Sigmoid colon (tissue), 7 donors: ENCODE measurements around the gene SIRPA. TPM values are rescaled to one million over a fixed set of nuclear protein-coding genes. Genes with fewer than 3 reads are reported as not detected.

Source experiments
- DNase-seq: peaks from one replicate; pipeline ENCODE4 v3.0.0-alpha.2; 2019
- H3K27ac ChIP-seq, 4 donors: fragments of 200-600 bp; sonication (generic); one replicate each; pipeline ENCODE4 v1.5.1; 2016 to 2019; ENCODE audit warnings: mild to moderate bottlenecking in 1 of 4
- H3K27me3 ChIP-seq, 3 donors: fragments of 200-600 bp; sonication (generic); one replicate each; pipeline ENCODE4 v1.5.1; 2019; ENCODE audit warnings: mild to moderate bottlenecking in 1 of 3
- H3K36me3 ChIP-seq, 4 donors: fragments of 200-600 bp; sonication (generic); one replicate each; pipeline ENCODE4 v1.5.1; 2016 to 2019
- H3K4me1 ChIP-seq, 4 donors: fragments of 200-600 bp; sonication (generic); one replicate each; pipeline ENCODE4 v1.5.1; 2017 to 2019
- H3K4me3 ChIP-seq, 4 donors: fragments of 200-600 bp; sonication (generic); one replicate each; pipeline ENCODE4 v1.5.1; 2017 to 2019; ENCODE audit warnings: mild to moderate bottlenecking in 2 of 4, moderate library complexity in 1 of 4
- H3K9me3 ChIP-seq, 4 donors: fragments of 200-600 bp in 3 of 4; sonication (generic) in 3 of 4; one replicate each; pipeline versions ENCODE4 v1.5.1 to v1.6.1; 2013 to 2019
- EP300 ChIP-seq, 4 donors: sonication (generic); formaldehyde crosslinking; IDR thresholded peaks; one replicate each; pipeline ENCODE4 v1.6.1; 2017; ENCODE audit warnings: antibody characterized with exemption in 4 of 4
- POLR2A ChIP-seq, 2 donors: fragments of 450-650 bp; IDR thresholded peaks; one replicate each; pipeline ENCODE4 v1.6.1; 2016; ENCODE audit warnings: antibody characterized with exemption in 2 of 2, mild to moderate bottlenecking in 2 of 2, moderate library complexity in 2 of 2
- POLR2AphosphoS5 ChIP-seq, 4 donors: sonication (generic); formaldehyde crosslinking; IDR thresholded peaks; one replicate each; pipeline ENCODE4 v1.6.1; 2017; ENCODE audit warnings: antibody characterized with exemption in 4 of 4
- WGBS, 2 donors: extraction: QIAGEN DNeasy Blood & Tissue Kit; methylation state at CpG; one replicate each; pipeline ENCODE4 v1.1.7; 2013; 5-methylcytosine and 5-hydroxymethylcytosine counted together
- intact Hi-C: fragments of 100-400 bp; cut with DNase I; formaldehyde crosslinking; loops from one replicate; pipeline ENCODE4 v1.15.1; 2023
- polyA plus RNA-seq, 3 donors: library from polyadenylated mRNA; stranded (reverse); fragments of 200-250 nt; gene quantifications; one replicate each; pipeline ENCODE4 v1.2.3, GENCODE V29; 2013
- total RNA-seq, 4 donors: library from RNA; depleted of rRNA; stranded (reverse); fragments of >200 nt; gene quantifications; one replicate each; pipeline ENCODE4 v1.1.0, GENCODE V29; 2016
- TF ChIP-seq, protein P1 (sequence below), 4 experiments: fragments of 450-650 bp in 3 of 4; fragments of 200-600 bp in 1 of 4; IDR thresholded peaks; one replicate each; pipeline ENCODE4 v1.5.1; 2016 to 2019; ENCODE audit warnings: antibody characterized with exemption in 4 of 4, mild to moderate bottlenecking in 3 of 4, moderate library complexity in 2 of 4
- donor health status: healthy with polysubstance abuse.
- donor health status: Bipolar disorder and iron deficiency.
- donor health status: healthy.

The SIRPA gene
- total and polyA plus RNA-seq, 7 donors, result 8.4 to 25.5 (median 16.3) TPM

DNA sequence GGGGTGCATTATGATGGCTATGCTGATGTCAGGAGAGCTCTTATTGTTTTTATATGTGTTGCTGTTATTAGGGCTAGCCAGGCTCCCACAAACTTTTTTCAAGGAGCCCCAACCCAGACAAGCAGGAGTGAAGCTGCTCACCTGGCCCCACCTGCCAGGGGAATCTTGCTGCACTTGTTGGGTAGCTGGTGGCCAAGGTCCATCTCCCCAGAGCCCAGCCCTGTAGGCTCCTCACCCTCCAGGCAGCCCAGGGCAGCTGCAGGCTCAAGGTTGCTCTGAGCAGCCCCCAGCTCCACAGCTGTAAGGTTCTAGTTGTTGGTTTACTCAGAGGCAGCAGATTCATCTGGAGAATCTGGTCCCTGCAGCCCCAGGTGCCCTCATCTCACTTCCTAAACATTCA, 46.8 kb upstream of the SIRPA start:
- no peak for TF ChIP-seq EP300 (IDR thresholded peaks at IDR 0.05)
- TF ChIP-seq POLR2AphosphoS5 (IDR thresholded peaks at IDR 0.05), result no peak
- TF ChIP-seq, protein P1, sequence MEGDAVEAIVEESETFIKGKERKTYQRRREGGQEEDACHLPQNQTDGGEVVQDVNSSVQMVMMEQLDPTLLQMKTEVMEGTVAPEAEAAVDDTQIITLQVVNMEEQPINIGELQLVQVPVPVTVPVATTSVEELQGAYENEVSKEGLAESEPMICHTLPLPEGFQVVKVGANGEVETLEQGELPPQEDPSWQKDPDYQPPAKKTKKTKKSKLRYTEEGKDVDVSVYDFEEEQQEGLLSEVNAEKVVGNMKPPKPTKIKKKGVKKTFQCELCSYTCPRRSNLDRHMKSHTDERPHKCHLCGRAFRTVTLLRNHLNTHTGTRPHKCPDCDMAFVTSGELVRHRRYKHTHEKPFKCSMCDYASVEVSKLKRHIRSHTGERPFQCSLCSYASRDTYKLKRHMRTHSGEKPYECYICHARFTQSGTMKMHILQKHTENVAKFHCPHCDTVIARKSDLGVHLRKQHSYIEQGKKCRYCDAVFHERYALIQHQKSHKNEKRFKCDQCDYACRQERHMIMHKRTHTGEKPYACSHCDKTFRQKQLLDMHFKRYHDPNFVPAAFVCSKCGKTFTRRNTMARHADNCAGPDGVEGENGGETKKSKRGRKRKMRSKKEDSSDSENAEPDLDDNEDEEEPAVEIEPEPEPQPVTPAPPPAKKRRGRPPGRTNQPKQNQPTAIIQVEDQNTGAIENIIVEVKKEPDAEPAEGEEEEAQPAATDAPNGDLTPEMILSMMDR (IDR thresholded peaks at IDR 0.05), result no peak
- no peak for TF ChIP-seq POLR2A (IDR thresholded peaks at IDR 0.05)
- Histone ChIP-seq H3K4me3 (no peak overlapping the region), H3K27me3 (no peaks in the 10 kb centered on the region), H3K4me1 (peaks cover 0 to 30% (median 26%) of the 10 kb centered on the region in 4 donors), H3K27ac (no peak overlapping the region), H3K9me3 (no peaks in the 10 kb centered on the region), H3K36me3 (no peaks in the 10 kb centered on the region)
- no peak for DNase-seq
- intact Hi-C loops, result no loop called here

DNA sequence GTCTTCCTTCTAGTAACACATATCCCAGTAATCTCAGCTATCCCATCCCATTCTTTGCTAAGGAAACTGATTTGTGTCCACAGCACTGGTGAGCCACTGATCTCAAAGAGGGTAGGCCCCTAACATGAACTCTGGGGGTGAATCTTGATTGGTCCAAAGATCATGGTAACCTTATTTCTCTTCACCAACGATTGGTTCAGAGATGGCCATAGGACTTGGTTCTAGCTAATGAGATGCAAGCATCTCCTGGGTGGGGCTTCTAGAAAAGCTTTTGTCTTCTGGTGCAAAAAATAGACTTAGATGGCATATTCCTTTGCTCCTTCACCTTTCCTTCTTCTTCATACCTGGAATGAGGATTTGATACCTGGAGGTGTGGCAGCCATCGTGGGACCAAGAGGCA, 43.8 kb upstream of the SIRPA start:
- TF ChIP-seq POLR2A (IDR thresholded peaks at IDR 0.05) (no peak), EP300 (IDR thresholded peaks at IDR 0.05) (no peak), POLR2AphosphoS5 (IDR thresholded peaks at IDR 0.05) (no peak)
- TF ChIP-seq, protein P1 (IDR thresholded peaks at IDR 0.05), result no peak
- intact Hi-C loops, result no loop called here
- no peaks in the 10 kb centered on the region for H3K27me3 ChIP-seq
- no peak overlapping the region for H3K27ac ChIP-seq
- no peaks in the 10 kb centered on the region for H3K9me3 ChIP-seq
- no peak for DNase-seq
- no peaks in the 10 kb centered on the region for H3K4me1 ChIP-seq
- H3K36me3 ChIP-seq, result no peaks in the 10 kb centered on the region
- H3K4me3 ChIP-seq, result no peak overlapping the region
- WGBS, 2 donors, result 87% methylated on average over 2 of the region's 2 CpGs

DNA sequence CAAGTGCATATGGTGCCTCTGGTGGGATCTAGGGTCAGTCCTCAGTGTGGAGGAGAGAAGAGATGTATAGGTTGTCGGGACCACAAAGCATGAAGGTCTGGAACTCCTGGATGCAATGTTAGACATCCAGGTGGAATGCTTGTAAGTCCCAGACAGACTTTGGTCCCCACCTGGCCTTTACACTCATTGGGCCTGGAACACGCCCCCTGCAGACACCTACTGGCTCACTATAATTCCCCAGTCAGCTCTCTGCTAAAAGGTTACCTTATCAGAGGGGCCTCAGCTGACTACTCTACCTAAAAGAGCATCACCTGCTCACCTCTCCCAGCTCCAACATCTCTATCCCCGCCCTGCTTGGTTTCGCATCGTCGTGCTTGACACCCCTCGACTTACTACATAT, 41.7 kb upstream of the SIRPA start:
- Histone ChIP-seq H3K4me3 (no peak overlapping the region), H3K9me3 (no peaks in the 10 kb centered on the region), H3K27me3 (no peaks in the 10 kb centered on the region), H3K36me3 (no peaks in the 10 kb centered on the region), H3K4me1 (no peaks in the 10 kb centered on the region), H3K27ac (no peak overlapping the region)
- TF ChIP-seq POLR2A (IDR thresholded peaks at IDR 0.05) (no peak), POLR2AphosphoS5 (IDR thresholded peaks at IDR 0.05) (no peak), EP300 (IDR thresholded peaks at IDR 0.05) (no peak)
- TF ChIP-seq, protein P1 (IDR thresholded peaks at IDR 0.05), result no peak
- no peak for DNase-seq
- WGBS, 2 donors, result 76 to 95% methylated on average over 7 of the region's 7 CpGs
- intact Hi-C loops, result no loop called here

DNA sequence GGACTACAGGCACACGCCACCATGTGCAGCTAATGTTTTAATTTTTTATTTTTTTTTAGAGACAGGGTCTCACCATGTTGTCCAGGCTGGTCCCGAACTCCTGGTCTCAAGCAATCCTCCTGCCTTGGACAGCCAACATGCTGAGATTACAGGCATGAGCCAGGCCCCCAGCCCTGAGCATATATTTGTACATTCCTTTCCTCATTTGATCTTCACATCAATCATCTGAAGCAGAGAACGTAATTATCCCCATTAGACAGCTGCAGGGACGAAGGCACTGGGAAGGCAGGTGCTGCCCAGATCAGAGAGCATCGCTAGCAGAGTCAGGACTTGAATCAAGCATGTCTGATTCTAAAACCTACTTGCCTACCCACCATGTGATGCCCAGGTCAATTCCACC, 41.0 kb upstream of the SIRPA start:
- Histone ChIP-seq H3K4me1 (no peaks in the 10 kb centered on the region), H3K27ac (no peak overlapping the region), H3K4me3 (no peak overlapping the region), H3K36me3 (no peaks in the 10 kb centered on the region), H3K27me3 (no peaks in the 10 kb centered on the region), H3K9me3 (no peaks in the 10 kb centered on the region)
- intact Hi-C loops, result no loop called here
- WGBS, 2 donors, result 55 to 78% methylated on average over 5 of the region's 5 CpGs
- no peak for TF ChIP-seq POLR2A (IDR thresholded peaks at IDR 0.05)
- no peak for DNase-seq

DNA sequence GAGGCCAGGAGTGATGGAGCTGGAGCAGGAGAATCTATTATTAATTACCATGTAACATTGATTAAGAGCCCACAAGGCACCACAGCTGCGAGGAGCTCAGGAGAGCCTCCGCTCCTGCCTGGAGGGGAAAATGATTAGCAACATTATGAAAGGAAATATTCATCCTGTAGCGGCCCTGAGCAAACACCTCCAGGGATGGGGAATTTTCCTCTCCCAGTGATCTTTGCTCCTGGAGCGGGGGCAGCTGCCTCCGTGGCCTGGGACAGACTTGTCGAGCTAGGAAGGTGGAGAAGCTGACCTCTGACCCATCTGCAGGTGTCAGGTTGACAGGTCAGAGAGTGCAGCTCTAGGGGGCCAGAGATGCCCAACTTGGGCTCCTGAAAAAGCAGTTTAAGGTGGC, 40.1 kb upstream of the SIRPA start:
- TF ChIP-seq POLR2AphosphoS5 (IDR thresholded peaks at IDR 0.05) (no peak), POLR2A (IDR thresholded peaks at IDR 0.05) (no peak), EP300 (IDR thresholded peaks at IDR 0.05) (no peak)
- TF ChIP-seq, protein P1 (IDR thresholded peaks at IDR 0.05), result no peak
- H3K4me3 ChIP-seq, result no peak overlapping the region
- H3K9me3 ChIP-seq, result no peaks in the 10 kb centered on the region
- H3K27me3 ChIP-seq, result no peaks in the 10 kb centered on the region
- 18 to 69% methylated on average over 6 of the region's 6 CpGs for WGBS, 2 donors
- H3K27ac ChIP-seq, result no peak overlapping the region
- intact Hi-C loops, result no loop called here
- no peaks in the 10 kb centered on the region for H3K4me1 ChIP-seq
- no peak for DNase-seq
- no peaks in the 10 kb centered on the region for H3K36me3 ChIP-seq
